Retinal pigment epithelial cell (primary cell): ENCODE results near the gene FLRT3.

Source experiments
- DNase-seq: peaks from one replicate; pipeline ENCODE4 v3.0.0-alpha.2; 2010; ENCODE audit warnings: low read depth
- H3K4me3 ChIP-seq: 2 replicates; pipeline ENCODE4 v1.5.1; 2011; ENCODE audit warnings: mild to moderate bottlenecking, low read length, control low read depth, moderate library complexity
- TF ChIP-seq, protein P1 (sequence below): conservative IDR thresholded peaks from 2 replicates; pipeline ENCODE4 v1.5.1; 2011; ENCODE audit warnings: low read depth, low read length, control low read depth, inconsistent platforms

Gene FLRT3

GRCh38 chr20:14288341-14289330 is 48.8 kb downstream of the FLRT3 start:
- DNase-seq: no peak
- TF ChIP-seq, protein P1, sequence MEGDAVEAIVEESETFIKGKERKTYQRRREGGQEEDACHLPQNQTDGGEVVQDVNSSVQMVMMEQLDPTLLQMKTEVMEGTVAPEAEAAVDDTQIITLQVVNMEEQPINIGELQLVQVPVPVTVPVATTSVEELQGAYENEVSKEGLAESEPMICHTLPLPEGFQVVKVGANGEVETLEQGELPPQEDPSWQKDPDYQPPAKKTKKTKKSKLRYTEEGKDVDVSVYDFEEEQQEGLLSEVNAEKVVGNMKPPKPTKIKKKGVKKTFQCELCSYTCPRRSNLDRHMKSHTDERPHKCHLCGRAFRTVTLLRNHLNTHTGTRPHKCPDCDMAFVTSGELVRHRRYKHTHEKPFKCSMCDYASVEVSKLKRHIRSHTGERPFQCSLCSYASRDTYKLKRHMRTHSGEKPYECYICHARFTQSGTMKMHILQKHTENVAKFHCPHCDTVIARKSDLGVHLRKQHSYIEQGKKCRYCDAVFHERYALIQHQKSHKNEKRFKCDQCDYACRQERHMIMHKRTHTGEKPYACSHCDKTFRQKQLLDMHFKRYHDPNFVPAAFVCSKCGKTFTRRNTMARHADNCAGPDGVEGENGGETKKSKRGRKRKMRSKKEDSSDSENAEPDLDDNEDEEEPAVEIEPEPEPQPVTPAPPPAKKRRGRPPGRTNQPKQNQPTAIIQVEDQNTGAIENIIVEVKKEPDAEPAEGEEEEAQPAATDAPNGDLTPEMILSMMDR: no peak
- no peak overlapping the region for H3K4me3 ChIP-seq

DNA sequence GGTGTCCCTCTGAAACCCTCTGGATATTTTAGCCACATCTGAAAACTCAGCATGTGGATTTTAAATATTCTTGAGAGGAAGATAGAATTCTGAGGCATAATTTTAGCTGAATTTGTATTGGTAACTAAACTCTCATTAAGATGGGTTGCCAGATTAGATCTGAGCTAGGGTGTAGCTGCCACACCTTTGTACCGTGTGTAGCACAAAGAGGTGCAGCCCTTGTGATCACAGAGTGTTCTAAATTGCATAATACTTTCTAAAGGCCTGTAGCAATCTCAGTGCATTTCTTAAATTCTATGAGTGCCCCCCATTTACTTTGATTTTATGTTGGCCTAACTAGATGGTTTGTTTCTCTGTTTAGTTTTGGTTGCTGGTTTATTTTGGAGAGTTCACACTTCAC is 53.0 kb downstream of the FLRT3 start:
- TF ChIP-seq, protein P1: no peak
- no peak overlapping the region for H3K4me3 ChIP-seq
- DNase-seq: no peak

DNA sequence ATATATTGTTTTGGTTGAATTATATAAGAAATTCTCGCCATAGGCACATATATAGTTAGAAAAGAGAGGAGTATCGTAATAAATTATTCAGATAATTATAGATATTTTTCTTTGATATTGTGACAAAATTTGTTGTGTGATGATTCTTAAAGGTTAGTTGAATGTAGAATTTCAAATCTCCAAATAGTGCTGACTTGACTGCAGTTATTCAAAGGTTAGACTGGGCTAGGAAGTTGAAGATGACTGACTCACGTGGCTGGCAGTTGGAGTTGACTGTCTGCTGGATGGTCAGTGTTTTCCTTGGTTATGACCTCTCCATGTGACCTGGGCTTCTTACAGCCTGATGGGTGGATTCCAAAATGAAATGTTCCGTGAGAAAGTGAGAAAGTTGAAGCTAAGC is 55.3 kb downstream of the FLRT3 start:
- no peak overlapping the region for H3K4me3 ChIP-seq
- DNase-seq: no peak
- TF ChIP-seq, protein P1: no peak
